ENCODE data around the gene LRTM1.

LRTM1 gene

GRCh38 chr3:54900838-54901591 is 26.8 kb downstream of the LRTM1 start:
- peaks cover 4% of the 10 kb centered on the region; the same call in 1 of the 2 replicates for H3K27me3 ChIP-seq (ENCODE audit: low read depth, low read length)
- no peaks in the 10 kb centered on the region for H3K79me2 ChIP-seq (ENCODE audit: low read length)
- H3K4me3 ChIP-seq (ENCODE audit: low read length) = no peak overlapping the region
- TF ChIP-seq EZH2phosphoT487 (IDR thresholded peaks at IDR 0.05; ENCODE audit: low read depth) (no peak), CTCF (IDR thresholded peaks at IDR 0.05; ENCODE audit: low read depth, low read length) (no peak)
- no peak overlapping the region for H2AFZ ChIP-seq (ENCODE audit: low read depth, low read length)
- no peaks in the 10 kb centered on the region for H3K36me3 ChIP-seq (replicated peaks; ENCODE audit: low read depth, low read length)
- H3K27ac ChIP-seq (ENCODE audit: low read length) = no peak overlapping the region
- H3K9ac ChIP-seq (ENCODE audit: low read length) = no peak overlapping the region
- no peaks in the 10 kb centered on the region for H3K4me1 ChIP-seq (ENCODE audit: low read length)
- H4K20me1 ChIP-seq (ENCODE audit: insufficient read depth, low read length) = no peaks in the 10 kb centered on the region; the same call in 1 of the 2 replicates
- H3K9me3 ChIP-seq (ENCODE audit: insufficient read depth, low read length) = no peaks in the 10 kb centered on the region
- H3K4me2 ChIP-seq (ENCODE audit: low read length) = no peak overlapping the region

GRCh38 chr3:54899273-54899672 is 28.6 kb downstream of the LRTM1 start:
- Histone ChIP-seq H3K9ac (ENCODE audit: low read length) (no peak overlapping the region), H3K4me1 (ENCODE audit: low read length) (no peaks in the 10 kb centered on the region), H3K79me2 (ENCODE audit: low read length) (no peaks in the 10 kb centered on the region), H3K4me3 (ENCODE audit: low read length) (no peak overlapping the region), H3K27me3 (ENCODE audit: low read depth, low read length) (peaks cover 4% of the 10 kb centered on the region; the same call in 1 of the 2 replicates), H3K4me2 (ENCODE audit: low read length) (no peak overlapping the region), H2AFZ (ENCODE audit: low read depth, low read length) (no peak overlapping the region), H3K9me3 (ENCODE audit: insufficient read depth, low read length) (no peaks in the 10 kb centered on the region), H3K36me3 (replicated peaks; ENCODE audit: low read depth, low read length) (no peaks in the 10 kb centered on the region), H4K20me1 (ENCODE audit: insufficient read depth, low read length) (no peaks in the 10 kb centered on the region; the same call in 1 of the 2 replicates), H3K27ac (ENCODE audit: low read length) (no peak overlapping the region)
- TF ChIP-seq EZH2phosphoT487 (IDR thresholded peaks at IDR 0.05; ENCODE audit: low read depth) = no peak
- TF ChIP-seq CTCF (IDR thresholded peaks at IDR 0.05; ENCODE audit: low read depth, low read length) = no peak

- peaks cover 4% of the 10 kb centered on the region; the same call in 1 of the 2 replicates for H3K27me3 ChIP-seq (ENCODE audit: low read depth, low read length)
- H2AFZ ChIP-seq (ENCODE audit: low read depth, low read length) = no peak overlapping the region
- no peaks in the 10 kb centered on the region for H3K36me3 ChIP-seq (replicated peaks; ENCODE audit: low read depth, low read length)
- no peak overlapping the region for H3K4me2 ChIP-seq (ENCODE audit: low read length)
- no peak overlapping the region for H3K27ac ChIP-seq (ENCODE audit: low read length)
- H3K4me1 ChIP-seq (ENCODE audit: low read length) = no peaks in the 10 kb centered on the region
- H3K9me3 ChIP-seq (ENCODE audit: insufficient read depth, low read length) = no peaks in the 10 kb centered on the region
- H3K4me3 ChIP-seq (ENCODE audit: low read length) = no peak overlapping the region
- H3K79me2 ChIP-seq (ENCODE audit: low read length) = no peaks in the 10 kb centered on the region
- H3K9ac ChIP-seq (ENCODE audit: low read length) = no peak overlapping the region
- no peak for TF ChIP-seq EZH2phosphoT487 (IDR thresholded peaks at IDR 0.05; ENCODE audit: low read depth)
- no peak for TF ChIP-seq CTCF (IDR thresholded peaks at IDR 0.05; ENCODE audit: low read depth, low read length)
- no peaks in the 10 kb centered on the region; the same call in 1 of the 2 replicates for H4K20me1 ChIP-seq (ENCODE audit: insufficient read depth, low read length)
These were observed 30.7 kb downstream of the LRTM1 start for GRCh38 chr3:54897028-54897711.

- Histone ChIP-seq H3K9me3 (ENCODE audit: insufficient read depth, low read length) (no peaks in the 10 kb centered on the region), H3K79me2 (ENCODE audit: low read length) (no peaks in the 10 kb centered on the region), H3K36me3 (replicated peaks; ENCODE audit: low read depth, low read length) (no peaks in the 10 kb centered on the region), H3K4me1 (ENCODE audit: low read length) (no peaks in the 10 kb centered on the region), H3K4me2 (ENCODE audit: low read length) (no peak overlapping the region), H3K4me3 (ENCODE audit: low read length) (no peak overlapping the region), H4K20me1 (ENCODE audit: insufficient read depth, low read length) (no peaks in the 10 kb centered on the region; the same call in 1 of the 2 replicates), H3K9ac (ENCODE audit: low read length) (no peak overlapping the region), H3K27me3 (ENCODE audit: low read depth, low read length) (peaks cover 4% of the 10 kb centered on the region; the same call in 1 of the 2 replicates), H3K27ac (ENCODE audit: low read length) (no peak overlapping the region), H2AFZ (ENCODE audit: low read depth, low read length) (no peak overlapping the region)
- TF ChIP-seq EZH2phosphoT487 (IDR thresholded peaks at IDR 0.05; ENCODE audit: low read depth) (no peak), CTCF (IDR thresholded peaks at IDR 0.05; ENCODE audit: low read depth, low read length) (no peak)
These were observed 32.2 kb downstream of the LRTM1 start for GRCh38 chr3:54895613-54896012.

Data from OCI-LY3 (cell line).